CD4-positive, alpha-beta T cell treated with Interleukin-4 for 1 hour (primary cell): ENCODE measurements around the gene USP7.
"Not testable (repeated sequence)": the region's sequence is repeated elsewhere in the genome, so short reads cannot be mapped to it uniquely, and the experiment has no call there.

Experiments used
- DNase-seq, 2 donors: peaks; one replicate each; pipeline ENCODE4 v3.0.0-alpha.2; 2020 to 2022

USP7 gene

DNA sequence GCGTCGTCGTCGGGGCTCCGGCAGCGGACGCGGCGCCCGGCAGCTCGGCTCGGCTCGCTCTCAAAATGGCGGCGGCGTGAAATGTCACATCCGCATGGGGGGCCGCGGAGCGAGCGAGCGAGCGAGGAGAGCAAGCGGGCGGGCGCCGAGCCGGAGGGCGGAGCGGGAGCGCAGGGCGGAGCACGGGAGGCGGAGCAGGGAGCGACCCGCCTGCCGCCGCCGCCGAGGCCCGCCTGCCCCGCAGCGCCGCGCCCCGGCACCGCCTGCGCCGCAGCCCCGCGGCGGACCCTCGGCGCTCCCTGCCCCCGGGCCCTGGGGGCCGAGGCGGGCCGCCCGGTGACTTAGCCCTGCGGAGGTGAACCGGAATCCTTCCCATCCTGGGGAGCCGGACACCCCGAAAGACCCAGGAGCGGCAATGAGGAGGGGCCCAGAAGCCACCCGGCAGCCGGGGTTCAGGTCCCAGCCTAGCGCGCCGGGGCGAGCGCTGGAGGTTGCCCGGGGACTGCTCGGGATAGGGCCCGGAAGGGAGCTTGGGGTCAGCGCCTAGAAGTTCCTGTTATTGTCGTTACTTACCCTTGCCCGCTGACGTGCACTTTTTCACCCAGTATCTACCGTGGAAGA, at the start of gene USP7:
Gene USP7 (minus strand): TSS at position 86 of the 621 bp plus-strand sequence. CDS start 621 bp downstream, outside the sequence.
- DNase-seq, result peak; percentile 89 to 91

DNA sequence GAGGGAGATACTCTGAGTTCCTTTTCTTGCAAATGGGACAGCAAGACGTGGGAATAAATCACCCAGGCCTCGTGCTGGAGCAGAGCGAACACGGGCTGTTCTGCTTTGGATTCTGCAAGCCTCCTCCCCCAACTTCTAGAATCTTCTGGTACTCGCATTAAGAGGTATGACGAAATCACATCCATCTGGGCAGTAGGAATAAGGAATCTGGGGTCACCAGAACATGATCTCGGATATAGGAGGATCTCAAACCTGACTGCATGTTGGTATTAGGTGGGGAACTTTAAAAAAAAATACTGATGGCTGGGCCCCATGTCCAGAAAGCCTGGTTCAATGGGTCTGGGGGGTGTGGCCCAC, 49.8 kb upstream of the USP7 start:
- DNase-seq, result no peak

DNA sequence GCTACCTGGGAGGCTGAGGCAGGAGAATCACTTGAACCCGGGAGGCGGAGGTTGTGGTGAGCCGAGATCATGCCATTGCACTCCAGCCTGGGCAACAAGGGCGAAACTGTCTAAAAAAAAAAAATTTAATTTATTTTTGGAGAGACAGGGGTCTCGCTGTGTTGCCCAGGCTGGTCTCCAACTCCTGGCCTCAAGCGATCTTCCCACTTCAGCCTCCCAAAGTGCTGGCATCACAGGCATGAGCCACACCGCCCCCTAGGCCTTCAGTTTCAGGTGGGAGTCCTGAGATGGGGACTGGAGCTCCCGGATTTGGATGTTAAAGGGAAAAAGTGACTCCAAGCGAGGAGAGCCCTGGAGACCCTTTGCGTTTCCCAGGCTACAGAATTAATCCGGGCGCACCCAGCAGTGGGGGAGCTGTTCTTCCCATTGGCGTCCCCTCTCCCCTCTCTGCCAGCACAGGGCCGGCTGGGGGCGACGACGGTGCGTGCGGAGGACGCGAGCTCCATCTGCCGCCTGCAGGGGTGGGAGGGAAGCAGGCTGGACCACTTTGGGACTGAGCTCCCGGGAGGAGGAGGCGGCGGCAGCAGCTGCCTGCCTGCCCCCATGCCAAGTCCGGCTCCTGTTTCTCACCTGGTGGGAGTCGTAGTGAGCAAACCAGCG, 49.3 kb upstream of the USP7 start:
- DNase-seq, result no peak

DNA sequence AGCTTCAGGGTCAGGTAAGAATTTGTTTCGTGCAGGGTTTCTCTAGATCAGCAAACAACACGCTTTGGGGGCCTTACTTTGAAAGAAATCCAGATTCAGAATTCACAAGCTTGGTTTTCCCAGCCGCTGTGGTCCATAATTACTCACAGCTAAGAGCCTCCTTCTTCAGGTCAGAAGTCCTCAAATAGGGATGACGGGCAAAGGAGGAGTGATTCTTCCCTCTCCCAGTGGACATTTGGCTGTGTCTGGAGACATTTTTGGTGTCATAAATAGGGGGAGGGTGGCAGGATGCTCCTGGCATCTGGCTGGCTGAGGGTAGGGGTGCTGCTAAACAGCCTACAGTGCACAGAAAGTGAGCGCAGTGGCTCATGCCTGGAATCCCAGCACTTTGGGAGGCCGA, 48.6 kb upstream of the USP7 start:
- no peak for DNase-seq

DNA sequence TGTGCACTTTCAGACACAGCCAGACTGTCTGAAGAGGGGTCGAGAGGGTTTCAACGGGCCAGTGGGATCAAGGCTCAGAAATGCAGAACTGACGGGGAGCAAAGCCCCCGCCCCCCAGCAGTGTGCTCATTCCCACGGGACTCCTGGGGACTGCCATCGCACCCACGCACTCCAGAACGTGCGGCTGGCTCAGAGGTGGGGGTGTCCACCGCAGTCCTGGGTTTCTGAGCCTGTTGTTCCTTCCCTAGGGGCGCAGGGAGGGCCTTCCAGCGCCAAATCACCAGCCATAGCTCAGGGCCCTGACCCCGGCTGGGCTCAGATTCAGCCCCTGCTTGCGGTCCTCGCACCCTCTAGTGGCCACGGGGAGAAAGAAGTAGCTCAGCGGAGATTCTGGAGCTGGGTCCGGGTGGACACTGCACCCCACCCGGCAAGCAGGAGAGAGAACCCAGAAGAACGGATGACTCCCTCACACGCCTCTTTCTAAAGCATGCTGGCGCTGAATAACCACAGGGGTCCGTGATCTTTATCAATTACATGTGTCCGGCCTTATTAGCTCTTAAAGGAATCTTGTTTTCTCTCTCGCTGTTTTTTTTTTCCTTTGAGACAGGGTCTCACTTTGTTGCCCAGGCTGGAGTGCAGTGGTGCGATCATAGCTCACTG, 45.0 kb upstream of the USP7 start:
- peak; percentile 63 to 67 for DNase-seq

DNA sequence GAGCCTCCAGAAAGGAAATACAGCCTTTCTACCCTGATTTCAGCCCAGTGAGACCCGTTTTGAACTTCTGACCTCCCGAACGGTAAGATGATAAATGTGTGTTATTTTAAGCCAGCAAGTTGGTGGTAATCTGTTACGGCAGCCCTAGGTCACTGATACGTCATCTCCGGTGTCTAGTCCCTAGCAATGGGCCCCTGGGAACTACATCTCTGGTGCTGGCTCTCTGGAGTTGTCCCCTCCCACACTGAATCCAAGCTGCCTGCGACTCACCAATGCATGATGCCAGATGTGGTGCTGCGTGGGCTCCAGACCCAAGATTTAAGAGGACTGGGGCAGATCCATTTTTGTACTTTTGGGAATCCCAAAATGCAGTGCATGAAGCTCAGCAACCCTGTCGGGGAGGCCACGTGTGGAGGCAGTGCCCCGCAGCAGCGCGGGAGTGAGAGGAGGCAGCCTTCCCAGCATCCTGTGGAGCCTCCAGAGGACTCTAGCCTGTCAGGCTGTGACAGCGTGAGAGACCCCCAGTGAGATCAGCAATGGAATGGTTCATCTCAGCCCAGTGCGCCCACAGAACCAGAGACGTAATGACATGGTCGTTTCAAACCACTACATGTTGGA, 43.6 kb upstream of the USP7 start:
- DNase-seq, result no peak

DNA sequence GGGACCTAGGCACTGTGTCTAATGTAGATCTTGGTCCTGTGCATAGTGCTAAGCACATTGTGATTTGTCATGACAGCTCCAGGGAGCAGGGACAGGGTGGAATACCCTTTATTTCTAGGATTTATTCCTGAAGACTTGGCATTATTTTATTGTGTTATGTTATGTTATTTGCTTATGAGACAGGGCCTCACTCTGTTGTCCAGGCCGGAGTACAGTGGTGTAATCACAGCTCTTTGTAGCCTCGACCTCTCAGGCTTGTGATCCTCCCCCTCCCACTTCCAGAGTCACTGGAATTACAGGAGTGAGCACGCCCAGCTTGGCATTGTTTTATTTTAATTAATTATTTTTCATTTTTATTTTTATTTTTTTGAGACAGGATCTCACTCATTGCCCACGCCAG, 40.5 kb upstream of the USP7 start:
- no peak for DNase-seq

DNA sequence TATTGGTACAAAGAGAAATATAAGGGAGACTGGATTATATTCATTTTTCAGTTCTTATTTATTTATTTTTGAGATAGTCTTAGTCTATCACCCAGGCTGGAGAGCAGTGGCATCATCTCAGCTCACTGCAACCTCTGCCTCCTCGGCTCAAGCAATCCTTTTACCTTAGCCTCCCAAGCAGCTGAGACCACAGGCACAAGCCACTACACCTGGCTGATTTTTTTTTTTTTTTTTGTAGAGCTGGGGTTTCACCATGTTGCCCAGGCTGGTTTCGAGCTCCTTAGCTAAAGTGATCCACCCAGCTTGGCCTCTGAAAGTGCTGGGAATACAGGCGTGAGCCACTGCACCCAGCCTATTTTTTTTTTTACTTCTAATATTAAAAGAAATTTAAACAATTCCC, 40.1 kb upstream of the USP7 start:
- no peak for DNase-seq

DNA sequence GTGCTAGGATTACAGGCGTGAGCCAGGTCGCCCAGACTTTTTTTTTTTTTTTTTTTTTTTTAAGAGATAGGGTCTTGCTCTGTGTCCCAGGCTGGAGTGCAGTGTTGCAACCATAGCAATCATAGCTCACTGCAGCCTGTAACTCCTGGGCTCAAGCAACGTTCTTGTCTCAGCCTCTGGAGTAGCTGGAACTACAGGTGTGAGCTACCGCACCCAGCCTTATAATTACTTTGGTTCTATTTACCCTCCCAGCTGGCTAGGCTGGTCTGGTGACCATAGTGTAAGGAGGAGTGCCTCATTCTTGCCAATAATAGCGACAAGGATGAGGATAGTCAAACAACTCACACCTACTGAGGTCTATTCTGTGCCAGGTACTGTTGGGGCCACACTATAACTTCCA, 39.6 kb upstream of the USP7 start:
- DNase-seq, result no peak

DNA sequence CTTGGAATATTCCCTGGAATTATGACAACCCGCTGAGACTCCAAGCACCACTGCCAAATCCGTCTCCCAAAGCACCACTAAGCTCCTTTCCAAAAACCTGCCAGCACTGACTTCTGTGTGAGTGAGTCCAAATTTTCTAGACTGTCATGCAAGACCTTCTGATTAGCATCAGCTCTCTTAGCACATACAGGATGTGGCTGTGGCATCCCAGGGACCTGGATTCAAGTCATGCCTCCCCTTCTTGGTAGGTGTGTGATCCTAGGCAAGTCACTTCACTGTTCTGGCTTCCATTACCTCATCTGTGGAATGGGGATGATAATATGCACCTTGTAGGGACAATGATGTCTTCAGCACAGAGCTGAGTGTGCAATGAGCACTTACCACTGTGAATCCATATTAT, 38.3 kb upstream of the USP7 start:
- no peak for DNase-seq

DNA sequence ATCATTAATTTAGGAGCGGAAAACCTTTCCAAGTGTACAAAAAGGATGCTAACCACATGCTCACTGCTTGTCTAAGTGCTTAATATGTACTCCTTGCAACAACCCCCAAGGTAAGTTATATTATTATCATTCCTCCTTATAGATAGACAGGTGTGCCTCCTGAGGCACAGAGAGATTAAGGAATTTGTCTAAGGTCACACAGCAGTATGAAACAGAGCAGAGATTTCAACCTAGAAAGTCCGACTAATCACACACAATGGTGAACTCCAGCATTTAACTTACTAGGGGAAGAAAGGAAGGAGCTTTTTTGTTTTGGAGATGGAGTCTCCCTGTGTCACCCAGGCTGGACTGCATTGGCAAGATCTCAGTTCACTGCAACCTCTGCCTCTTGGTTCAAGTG, 37.0 kb upstream of the USP7 start:
- no peak for DNase-seq

DNA sequence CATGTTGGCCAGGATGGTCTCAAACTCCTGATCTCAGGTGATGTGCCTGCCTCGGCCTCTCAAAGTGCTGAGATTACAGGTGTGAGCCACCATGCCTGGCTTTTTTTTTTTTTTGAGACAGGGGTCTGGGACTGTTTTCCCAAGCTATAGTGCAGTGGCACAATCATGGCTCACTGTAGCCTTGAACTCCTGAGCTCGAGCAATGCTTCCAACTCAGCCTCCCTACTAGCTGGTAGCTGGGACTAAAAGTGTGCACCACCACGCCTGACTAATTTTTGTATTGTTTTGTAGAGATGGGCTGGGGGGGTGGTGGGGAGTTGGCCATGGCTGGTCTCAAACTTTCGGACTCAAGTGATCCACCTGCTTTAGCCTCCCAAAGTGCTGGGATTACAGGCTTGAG, 36.1 kb upstream of the USP7 start:
- DNase-seq, result no peak

DNA sequence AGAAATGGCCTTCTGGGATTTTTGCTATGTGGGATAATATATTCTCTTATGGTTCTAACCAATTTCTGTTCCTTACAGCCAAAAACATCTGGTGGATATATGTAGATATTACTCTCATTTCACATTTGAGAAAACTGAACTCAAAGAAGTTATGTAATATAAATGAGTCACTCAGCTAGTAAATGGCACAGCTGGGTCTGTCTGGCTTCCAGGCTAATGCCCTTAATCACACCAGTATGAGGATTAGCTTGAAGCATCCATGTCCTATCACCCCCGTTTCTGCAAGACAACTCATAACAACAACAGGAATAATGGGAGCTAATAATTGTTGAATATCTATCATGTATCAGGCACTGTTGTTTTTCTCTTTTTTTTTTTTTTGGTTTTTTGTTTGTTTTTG, 34.4 kb upstream of the USP7 start:
- DNase-seq, result no peak

DNA sequence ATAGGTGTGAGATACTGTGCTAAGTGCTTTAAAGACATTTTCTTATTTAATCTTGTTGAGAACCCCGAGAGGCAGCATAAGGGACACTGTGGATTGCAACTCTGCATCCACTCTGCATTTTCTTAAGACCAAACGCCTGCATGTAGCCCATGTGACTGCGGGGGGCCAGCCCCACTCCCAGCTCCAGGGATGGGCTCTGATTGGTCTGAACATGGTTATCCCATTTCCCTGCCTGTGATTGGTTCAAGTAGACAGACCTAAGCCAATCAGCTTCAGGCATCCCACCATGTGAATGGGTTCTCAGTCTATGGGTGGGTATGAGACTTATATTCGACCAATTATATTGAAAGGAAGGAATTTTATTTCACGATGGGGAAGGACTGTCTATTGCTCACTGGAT, 33.2 kb upstream of the USP7 start:
- DNase-seq, result no peak

DNA sequence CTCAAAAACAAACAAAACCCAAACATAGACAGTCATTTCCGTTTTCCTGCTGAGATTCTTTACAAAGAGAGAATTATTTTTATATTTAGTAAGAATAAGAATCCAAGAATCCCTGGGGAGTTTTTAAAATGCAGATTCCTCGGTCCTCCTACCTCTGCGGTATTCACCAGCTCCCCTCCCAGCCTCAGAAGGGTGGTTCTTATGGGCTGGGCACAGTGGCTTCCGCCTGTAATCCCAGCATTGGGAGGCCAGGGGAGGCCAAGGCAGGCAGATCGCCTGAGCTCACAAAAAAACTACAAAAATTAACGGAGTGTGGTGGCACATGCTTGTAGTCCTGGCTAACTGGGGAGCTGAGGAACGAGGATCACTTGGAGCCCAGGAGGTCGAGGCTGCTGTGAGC, 26.7 kb upstream of the USP7 start:
- DNase-seq, result no peak

DNA sequence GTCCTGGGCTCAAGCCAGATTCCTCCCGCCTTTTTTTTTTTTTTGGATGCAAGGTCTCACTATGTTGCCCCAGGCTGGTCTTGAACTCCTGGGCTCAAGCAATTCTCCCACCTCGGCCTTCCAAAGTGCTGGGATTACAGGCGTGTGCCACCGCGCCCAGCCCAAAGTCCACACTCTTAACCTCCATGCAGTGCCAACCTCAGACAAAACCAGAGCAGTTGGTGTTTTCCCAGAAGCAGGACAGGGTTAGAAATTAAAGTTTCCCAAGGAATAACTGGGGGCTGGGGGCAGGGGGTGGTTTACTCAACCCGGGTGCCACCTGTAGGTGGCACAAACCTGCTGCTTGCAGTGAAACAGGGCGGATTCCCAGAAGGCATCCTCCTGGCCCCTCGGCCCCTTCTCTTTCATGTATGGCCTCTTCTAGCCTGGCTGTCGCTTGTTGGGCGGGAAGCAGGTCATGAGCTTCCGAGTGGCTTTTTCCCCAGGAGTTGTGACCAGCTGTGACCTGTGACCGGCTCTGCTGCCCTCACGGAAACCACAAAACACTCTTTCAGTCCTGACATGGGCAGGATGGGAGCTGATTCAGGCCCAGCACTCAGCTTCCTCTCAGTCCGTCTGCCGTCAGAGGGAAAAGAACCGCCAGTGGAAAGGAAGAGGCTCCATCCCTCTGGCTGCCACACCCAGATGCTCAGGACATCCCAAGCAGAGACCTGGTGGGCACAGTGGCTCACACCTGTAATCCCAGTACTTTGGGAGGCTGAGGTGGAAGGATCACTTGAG, 25.6 kb upstream of the USP7 start:
- DNase-seq, result no peak

DNA sequence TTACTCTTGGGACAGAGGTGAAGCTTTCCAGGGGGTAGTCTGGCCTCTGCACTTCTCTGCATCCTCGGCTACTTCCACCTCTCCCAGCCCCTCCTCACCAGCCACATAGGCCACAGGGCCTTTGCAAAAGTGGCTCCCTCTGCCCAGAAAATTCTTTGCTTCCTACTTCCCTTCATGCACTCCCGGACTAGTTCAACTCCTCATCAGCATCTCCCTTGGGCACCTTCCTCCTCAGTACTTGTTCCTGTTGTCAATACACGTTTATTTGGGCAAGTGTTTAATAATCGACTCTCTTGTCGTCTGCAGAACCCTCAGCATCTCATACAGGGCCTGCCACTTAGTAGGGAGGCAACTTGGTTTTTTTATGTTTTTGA, 23.1 kb upstream of the USP7 start:
- DNase-seq, result no peak

DNA sequence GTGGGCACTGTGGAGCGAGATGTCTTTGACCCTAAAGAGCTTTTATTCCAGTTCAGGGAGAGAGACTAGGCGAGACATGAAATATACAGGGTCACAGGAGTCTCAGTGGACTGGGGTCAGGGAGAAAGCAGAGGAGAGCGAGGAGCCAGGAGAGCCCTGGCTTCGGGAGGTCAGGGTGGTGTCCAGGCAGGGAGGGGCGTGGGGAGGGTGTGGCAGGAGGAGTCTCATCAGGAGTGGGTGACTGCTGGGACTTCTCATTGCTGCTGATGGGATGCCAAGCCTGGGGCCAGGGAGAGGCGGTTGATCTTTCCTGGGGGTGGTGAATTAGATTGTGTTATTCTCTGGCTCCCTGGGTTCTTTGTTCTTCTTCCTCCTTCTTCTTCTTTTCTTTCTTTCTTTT, 22.4 kb upstream of the USP7 start:
- no peak for DNase-seq

DNA sequence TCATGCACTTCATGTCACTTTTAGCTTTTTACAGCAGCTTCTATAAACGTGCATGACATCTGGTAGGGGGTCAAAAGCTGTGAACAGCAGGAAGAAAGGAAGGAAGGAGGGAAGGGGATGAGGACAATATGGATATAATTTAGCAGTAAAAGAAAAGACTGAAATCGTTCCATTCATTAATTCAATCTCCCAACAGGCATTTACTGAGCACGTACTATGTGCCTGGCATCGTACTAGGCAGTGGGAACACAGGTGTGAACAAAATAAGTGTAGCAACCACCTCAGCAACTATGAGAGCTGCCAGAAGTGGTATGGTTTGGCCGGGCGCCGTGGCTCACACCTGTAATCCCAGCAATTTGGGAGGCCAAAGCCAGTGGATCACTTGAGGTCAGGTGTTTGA, 19.1 kb upstream of the USP7 start:
- DNase-seq, result no peak

DNA sequence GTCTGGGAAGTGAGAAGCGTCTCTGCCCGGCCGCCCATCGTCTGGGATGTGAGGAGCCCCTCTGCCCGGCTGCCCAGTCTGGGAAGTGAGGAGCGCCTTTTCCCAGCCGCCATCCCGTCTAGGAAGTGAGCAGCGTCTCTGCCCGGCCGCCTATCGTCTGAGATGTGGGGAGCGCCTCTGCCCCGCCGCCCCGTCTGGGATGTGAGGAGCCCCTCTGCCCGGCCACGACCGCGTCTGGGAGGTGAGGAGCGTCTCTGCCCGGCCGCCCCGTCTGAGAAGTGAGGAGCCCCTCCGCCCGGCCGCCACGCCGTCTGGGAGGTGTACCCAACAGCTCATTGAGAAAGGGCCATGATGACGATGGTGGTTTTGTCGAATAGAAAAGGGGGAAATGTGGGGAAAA, 18.2 kb upstream of the USP7 start:
- DNase-seq, result not testable (repeated sequence)

DNA sequence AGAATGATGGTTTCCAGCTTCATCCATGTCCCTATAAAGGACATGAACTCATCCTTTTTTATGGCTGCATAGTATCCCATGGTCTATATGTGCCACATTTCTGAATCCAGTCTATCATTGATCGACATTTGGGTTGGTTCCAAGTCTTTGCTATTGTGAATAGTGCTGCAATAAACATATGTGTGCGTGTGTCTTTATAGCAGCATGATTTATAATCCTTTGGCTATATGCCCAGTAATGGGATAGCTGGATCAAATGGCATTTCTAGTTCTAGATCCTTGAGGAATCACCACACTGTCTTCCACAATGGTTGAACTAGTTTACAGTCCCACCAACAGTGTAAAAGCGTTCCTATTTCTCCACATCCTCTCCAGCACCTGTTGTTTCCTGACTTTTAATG, 12.5 kb upstream of the USP7 start:
- DNase-seq, result not testable (repeated sequence)

DNA sequence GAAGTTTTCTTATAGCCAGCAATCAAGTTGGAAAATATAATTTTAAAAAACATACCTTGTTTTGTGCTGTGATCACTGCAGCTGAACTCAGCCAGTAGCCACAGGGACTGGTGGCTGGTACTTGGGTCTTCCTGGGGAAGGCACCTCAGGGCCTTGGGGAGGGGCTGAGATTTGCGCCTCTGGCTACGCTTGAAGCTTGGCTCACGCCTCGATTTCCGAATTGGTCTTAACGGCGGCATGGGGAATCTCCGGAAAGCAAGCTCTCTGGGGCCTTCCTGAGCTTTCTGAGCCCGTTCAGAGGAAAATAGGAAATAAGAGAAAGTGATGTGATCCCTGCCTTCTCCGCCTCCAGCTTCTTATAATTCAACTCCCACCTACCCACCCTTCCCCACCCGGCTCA, 11.3 kb upstream of the USP7 start:
- DNase-seq, result no peak

DNA sequence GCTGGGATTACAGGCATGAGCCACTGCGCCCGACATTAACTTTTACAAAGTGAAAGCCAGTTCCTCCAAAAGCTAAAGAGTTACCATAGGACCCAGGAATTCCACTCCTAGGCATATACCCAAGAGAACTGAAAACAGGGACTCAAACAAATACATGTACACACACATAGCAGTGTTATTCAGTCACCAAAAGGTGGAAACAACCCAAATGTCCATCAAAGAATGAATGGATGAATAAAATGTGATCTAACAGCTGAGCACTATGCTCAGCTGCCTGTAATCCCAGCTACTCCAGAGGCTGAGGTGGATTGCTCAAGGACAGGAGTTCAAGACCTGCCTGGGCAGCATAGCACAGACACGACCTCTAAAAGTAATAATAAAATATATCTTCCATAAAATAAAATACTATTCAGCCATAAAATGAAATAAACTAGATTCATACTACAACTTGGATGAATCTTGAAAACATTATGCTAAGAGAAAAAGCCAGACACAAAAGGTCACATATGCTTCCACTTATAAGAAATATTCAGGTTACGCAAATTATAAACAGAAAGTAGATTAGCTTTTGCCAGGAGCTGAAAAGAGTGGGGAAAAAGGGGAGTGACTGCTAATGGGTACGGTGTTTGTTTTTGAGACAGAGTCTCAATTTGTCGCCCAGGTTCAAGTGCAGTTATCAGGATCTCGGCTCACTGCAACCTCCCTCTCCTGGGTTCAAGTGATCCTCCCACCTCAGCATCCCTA, 9.3 kb upstream of the USP7 start:
- DNase-seq, result no peak
